GM19240 (cell line): ENCODE results near the gene CHIC2.

Source experiments
- DNase-seq: peaks from one replicate; pipeline ENCODE4 v3.0.0; 2011; ENCODE audit warnings: low spot score; ENCODE audit not compliant: insufficient read length

The CHIC2 gene

GRCh38 chr4:54093324-54094240 is 29.2 kb upstream of the CHIC2 start:
- DNase-seq: no peak

GRCh38 chr4:54092405-54093323 is 28.3 kb upstream of the CHIC2 start:
- no peak for DNase-seq

GRCh38 chr4:54091637-54092404 is 27.4 kb upstream of the CHIC2 start:
- peak; percentile 49 for DNase-seq

- DNase-seq: no peak
These were observed 26.6 kb upstream of the CHIC2 start for GRCh38 chr4:54090804-54091623.

GRCh38 chr4:54090404-54090803 is 26.0 kb upstream of the CHIC2 start:
- no peak for DNase-seq

- DNase-seq: no peak
These were observed 25.5 kb upstream of the CHIC2 start for GRCh38 chr4:54089875-54090274.

GRCh38 chr4:54085284-54085683 is 20.9 kb upstream of the CHIC2 start:
- no peak for DNase-seq

GRCh38 chr4:54082168-54082567 is 17.8 kb upstream of the CHIC2 start:
- no peak for DNase-seq

- no peak for DNase-seq
These were observed 13.4 kb upstream of the CHIC2 start for GRCh38 chr4:54077812-54078211.

GRCh38 chr4:54076673-54077072 is 12.3 kb upstream of the CHIC2 start:
- DNase-seq: no peak

- no peak for DNase-seq
These were observed 10.0 kb upstream of the CHIC2 start for GRCh38 chr4:54074381-54074780.

- DNase-seq: no peak
These were observed 9.0 kb upstream of the CHIC2 start for GRCh38 chr4:54073271-54073880.

- no peak for DNase-seq
These were observed 2.8 kb upstream of the CHIC2 start for GRCh38 chr4:54067166-54067565.

- DNase-seq: no peak
These were observed 2.3 kb upstream of the CHIC2 start for GRCh38 chr4:54066718-54067129.

- DNase-seq: no peak
These were observed 1.6 kb upstream of the CHIC2 start for GRCh38 chr4:54066088-54066415.

- no peak for DNase-seq
These were observed 1.1 kb upstream of the CHIC2 start for GRCh38 chr4:54065282-54066087.

GRCh38 chr4:54063737-54064316 is 578 bp downstream of the CHIC2 start:
- peak; percentile 9 for DNase-seq

GRCh38 chr4:54063229-54063628 is 1.2 kb downstream of the CHIC2 start:
- no peak for DNase-seq

GRCh38 chr4:54062392-54062791 is 2.0 kb downstream of the CHIC2 start:
- DNase-seq: no peak
